ENCODE results near the gene SLC38A10. TPM values are rescaled to one million over a fixed set of nuclear protein-coding genes. Genes with fewer than 3 reads are reported as not detected.

Gene SLC38A10
- total and polyA plus RNA-seq, 2 experiments from 2014 or later = 94.4 to 131 TPM

DNA sequence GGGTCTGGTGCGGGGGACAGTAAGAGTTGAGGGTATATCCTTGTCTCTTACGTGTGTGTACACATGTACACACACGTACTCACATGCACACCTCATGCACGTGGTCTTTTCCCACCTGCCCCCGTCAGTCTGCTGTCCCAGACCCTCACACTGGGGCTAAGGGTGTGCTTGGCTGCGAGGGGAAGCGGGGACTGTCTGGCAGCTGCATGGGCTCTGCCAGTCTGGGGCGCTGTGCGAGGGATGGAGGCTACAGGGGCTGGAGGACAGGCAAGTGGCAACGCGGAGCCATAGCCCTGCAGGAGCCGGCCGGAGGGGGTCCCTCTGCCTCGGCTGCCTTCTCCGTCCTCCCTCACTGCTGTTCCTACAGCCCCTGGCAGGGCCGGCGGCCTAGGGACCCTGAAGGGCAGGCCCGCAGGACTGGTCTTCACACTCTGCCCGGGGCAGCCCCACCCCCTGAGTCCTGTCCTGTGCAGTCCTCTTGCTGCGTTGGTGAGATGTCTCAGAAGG is 20.8 kb upstream of the SLC38A10 start:
- TF ChIP-seq, protein P1, sequence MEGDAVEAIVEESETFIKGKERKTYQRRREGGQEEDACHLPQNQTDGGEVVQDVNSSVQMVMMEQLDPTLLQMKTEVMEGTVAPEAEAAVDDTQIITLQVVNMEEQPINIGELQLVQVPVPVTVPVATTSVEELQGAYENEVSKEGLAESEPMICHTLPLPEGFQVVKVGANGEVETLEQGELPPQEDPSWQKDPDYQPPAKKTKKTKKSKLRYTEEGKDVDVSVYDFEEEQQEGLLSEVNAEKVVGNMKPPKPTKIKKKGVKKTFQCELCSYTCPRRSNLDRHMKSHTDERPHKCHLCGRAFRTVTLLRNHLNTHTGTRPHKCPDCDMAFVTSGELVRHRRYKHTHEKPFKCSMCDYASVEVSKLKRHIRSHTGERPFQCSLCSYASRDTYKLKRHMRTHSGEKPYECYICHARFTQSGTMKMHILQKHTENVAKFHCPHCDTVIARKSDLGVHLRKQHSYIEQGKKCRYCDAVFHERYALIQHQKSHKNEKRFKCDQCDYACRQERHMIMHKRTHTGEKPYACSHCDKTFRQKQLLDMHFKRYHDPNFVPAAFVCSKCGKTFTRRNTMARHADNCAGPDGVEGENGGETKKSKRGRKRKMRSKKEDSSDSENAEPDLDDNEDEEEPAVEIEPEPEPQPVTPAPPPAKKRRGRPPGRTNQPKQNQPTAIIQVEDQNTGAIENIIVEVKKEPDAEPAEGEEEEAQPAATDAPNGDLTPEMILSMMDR (IDR thresholded peaks at IDR 0.05; ENCODE audit: low read depth, low read length) = no peak
- no peaks in the 10 kb centered on the region for H3K9me3 ChIP-seq (ENCODE audit: low read depth)
- no peak overlapping the region for H3K27ac ChIP-seq
- no peak overlapping the region for H3K4me3 ChIP-seq
- H3K4me1 ChIP-seq (ENCODE audit: low read depth) = peaks cover 23% of the 10 kb centered on the region
- DNase-seq (ENCODE audit: low read depth in 1 of 2, low spot score in 1 of 2) = no peak
- no peaks in the 10 kb centered on the region for H3K36me3 ChIP-seq
- no peaks in the 10 kb centered on the region for H3K27me3 ChIP-seq

DNA sequence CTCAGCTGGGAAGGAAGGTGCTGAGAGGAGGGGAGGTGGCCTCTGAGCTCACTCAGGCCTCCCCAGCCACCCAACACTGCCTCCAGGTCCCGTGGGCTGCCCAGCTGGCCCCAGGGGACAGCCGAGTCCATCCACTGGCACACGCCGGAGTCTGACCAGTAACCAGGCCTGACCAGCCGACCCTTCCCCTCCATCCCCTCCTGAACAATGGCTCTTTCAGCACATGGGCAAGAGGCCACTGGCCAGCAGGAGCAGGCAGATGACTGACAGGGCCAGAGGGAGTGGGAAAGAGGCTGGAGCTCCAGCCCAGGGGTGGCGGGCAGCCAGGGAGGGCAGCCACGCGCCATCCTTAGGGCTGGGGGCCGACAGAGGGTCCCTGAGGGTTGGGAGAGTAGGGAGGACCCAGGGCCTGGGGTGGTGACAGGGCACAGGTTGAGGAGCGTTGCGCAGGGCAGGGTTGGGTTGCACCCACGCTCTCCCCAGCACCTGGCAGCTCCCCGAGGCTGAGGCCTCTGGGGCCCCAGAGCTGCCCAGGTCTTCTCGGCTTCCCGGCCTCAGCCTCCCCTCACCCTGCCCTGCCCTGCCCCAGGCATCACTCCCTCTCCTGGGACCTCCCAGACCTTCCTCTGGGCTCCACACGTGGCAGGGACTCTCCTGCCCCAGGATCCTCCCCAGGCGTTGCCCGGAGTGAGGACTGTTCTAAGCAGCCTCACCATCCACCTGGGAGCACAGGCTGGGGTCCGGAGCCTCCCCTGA is 20.2 kb upstream of the SLC38A10 start:
- H3K4me1 ChIP-seq (ENCODE audit: low read depth) = peaks cover 30% of the 10 kb centered on the region
- no peak overlapping the region for H3K27ac ChIP-seq
- no peaks in the 10 kb centered on the region for H3K36me3 ChIP-seq
- H3K4me3 ChIP-seq = no peak overlapping the region
- H3K9me3 ChIP-seq (ENCODE audit: low read depth) = no peaks in the 10 kb centered on the region
- H3K27me3 ChIP-seq = no peaks in the 10 kb centered on the region
- no peak for DNase-seq (ENCODE audit: low read depth in 1 of 2, low spot score in 1 of 2)
- TF ChIP-seq, protein P1 (IDR thresholded peaks at IDR 0.05; ENCODE audit: low read depth, low read length) = no peak

DNA sequence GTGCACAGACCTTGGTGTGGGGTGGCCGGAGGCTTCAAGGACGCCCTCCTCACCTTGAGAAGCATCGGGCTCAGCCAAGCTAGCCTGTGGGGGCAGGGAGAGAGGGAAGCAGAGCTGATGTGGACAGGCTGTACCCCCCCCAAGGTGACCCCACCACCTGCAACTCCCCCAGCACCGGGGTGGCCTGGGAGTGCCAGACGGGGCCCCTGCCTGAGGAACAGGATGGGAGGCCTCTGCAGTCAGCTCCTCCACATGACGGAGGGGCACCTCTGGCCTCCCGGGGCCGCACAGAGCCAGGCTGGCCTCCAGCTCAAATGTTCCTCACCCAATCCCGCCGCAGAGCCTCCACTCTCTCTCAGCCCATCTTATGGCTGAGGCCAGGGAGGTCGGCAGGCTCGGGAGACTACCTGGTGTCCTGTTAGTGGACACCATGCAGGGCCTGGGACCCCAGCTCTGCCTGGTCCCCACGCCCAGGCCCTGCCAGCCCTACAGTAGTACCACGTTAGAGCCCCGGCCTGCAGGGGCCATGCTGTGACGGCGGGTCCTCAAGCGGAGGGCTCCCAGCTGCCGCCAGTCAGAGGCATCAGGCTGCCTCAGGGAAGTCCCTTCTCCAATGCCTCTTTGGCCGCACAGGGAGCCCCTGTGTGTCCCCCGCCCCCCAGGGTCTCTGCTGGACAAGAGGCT is 19.4 kb upstream of the SLC38A10 start:
- H3K36me3 ChIP-seq = no peaks in the 10 kb centered on the region
- no peaks in the 10 kb centered on the region for H3K27me3 ChIP-seq
- H3K4me3 ChIP-seq = no peak overlapping the region
- no peaks in the 10 kb centered on the region for H3K9me3 ChIP-seq (ENCODE audit: low read depth)
- H3K4me1 ChIP-seq (ENCODE audit: low read depth) = peaks cover 37% of the 10 kb centered on the region
- TF ChIP-seq, protein P1 (IDR thresholded peaks at IDR 0.05; ENCODE audit: low read depth, low read length) = no peak
- no peak for DNase-seq (ENCODE audit: low read depth in 1 of 2, low spot score in 1 of 2)
- no peak overlapping the region for H3K27ac ChIP-seq

DNA sequence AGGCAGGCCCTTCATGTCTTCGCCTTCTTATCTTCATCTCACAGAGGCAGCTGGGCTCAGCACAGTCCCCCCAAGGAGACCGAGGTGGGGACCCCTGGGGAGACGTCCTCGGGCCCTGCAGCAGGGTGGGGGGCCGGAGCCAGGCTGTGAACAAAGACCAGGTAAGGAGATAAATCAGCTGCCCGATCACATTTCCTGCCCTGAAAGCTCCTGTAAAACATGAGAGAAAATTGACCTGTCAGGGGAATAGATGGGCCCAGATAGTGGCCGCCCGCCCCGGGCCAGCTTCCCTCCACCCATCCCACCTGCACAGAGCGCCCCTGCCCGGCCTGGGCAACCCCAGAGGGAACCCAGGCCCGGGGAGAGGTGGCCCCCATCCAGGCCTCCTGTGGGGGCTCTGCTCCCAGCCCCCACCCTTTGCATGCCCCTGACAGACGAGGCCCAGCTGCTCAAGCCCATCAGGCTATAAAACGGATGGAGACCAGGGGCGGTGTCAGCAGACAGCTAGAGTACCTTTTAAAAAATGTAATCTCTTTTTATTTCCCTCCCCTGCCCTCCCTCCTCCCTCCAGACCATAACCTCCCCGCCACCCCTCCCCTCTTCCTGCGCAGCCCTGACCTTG is 18.8 kb upstream of the SLC38A10 start:
- H3K36me3 ChIP-seq = no peaks in the 10 kb centered on the region
- no peaks in the 10 kb centered on the region for H3K27me3 ChIP-seq
- peaks cover 44% of the 10 kb centered on the region for H3K4me1 ChIP-seq (ENCODE audit: low read depth)
- TF ChIP-seq, protein P1 (IDR thresholded peaks at IDR 0.05; ENCODE audit: low read depth, low read length) = no peak
- no peak overlapping the region for H3K27ac ChIP-seq
- no peak overlapping the region for H3K4me3 ChIP-seq
- no peak for DNase-seq (ENCODE audit: low read depth in 1 of 2, low spot score in 1 of 2)
- no peaks in the 10 kb centered on the region for H3K9me3 ChIP-seq (ENCODE audit: low read depth)

DNA sequence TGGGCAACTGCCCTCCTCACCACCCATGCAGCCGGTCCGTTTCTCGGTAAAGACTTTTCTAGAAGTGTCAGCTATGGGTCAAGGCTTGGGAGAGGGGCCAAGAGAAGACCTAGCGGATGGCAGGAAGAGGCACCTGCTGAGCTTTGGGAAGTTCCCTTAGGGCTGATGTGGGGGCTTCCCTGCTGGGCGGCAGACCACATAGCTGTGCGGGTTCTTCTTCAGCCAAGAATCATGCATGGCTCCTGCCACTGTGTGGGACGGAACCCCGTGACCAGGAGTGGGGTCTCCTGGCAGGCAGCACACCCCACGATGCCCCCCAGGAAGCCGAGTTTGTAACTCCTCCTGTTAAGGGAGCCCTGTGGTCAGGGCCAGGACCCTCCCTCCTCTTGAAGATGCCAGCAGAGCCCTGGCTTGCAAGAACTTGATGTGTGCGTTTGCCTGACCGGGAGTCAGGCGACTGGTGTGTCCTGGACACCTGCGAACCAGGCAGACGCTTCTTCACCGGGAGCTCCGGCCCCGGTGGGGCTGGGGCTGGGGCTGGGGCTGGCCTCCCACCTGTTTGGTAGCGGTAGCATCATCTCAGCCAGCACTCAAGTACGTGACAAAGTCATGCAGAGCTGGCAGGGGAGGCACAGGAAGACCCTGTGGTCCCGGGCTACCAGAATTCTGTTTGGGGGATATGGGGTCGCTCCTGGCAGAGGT is 17.7 kb upstream of the SLC38A10 start:
- Histone ChIP-seq H3K9me3 (ENCODE audit: low read depth) (no peaks in the 10 kb centered on the region), H3K27me3 (no peaks in the 10 kb centered on the region), H3K4me3 (no peak overlapping the region), H3K4me1 (ENCODE audit: low read depth) (peaks cover 39% of the 10 kb centered on the region), H3K36me3 (no peaks in the 10 kb centered on the region), H3K27ac (no peak overlapping the region)
- TF ChIP-seq, protein P1 (IDR thresholded peaks at IDR 0.05; ENCODE audit: low read depth, low read length) = no peak
- no peak for DNase-seq (ENCODE audit: low read depth in 1 of 2, low spot score in 1 of 2)
